ENCODE measurements around the gene L3MBTL4.

- no peak for TF ChIP-seq JUND (IDR thresholded peaks at IDR 0.05)
- TF ChIP-seq USF2 (IDR thresholded peaks at IDR 0.05; ENCODE audit: borderline replicate concordance, low read depth, low read length), result no peak
- TF ChIP-seq CTCF (IDR thresholded peaks at IDR 0.05), result no peak
- TF ChIP-seq POLR2AphosphoS5 (IDR thresholded peaks at IDR 0.05; ENCODE audit: low read depth, low read length), result no peak
- no peak for TF ChIP-seq RXRA (IDR thresholded peaks at IDR 0.05; ENCODE audit: borderline replicate concordance, low read depth)
These were observed 416.4 kb downstream of the L3MBTL4 start for GRCh38 chr18:5998166-5998881.

All from SK-N-SH (cell line).